BLaER1 (cell line): ENCODE measurements around the gene SLC39A13.

Experiments used
- H3K27ac ChIP-seq: shearing (Covaris generic); formaldehyde crosslinking; 2 replicates; pipeline ENCODE4 v1.8.1; 2022
- H3K27me3 ChIP-seq: shearing (Covaris generic); formaldehyde crosslinking; 2 replicates; pipeline ENCODE4 v1.8.1; 2022
- H3K36me3 ChIP-seq: shearing (Covaris generic); formaldehyde crosslinking; 2 replicates; pipeline ENCODE4 v1.8.1; 2022
- H3K4me1 ChIP-seq: shearing (Covaris generic); formaldehyde crosslinking; 2 replicates; pipeline ENCODE4 v1.8.1; 2022
- H3K4me2 ChIP-seq: shearing (Covaris generic); formaldehyde crosslinking; 2 replicates; pipeline ENCODE4 v1.8.1; 2022
- H3K4me3 ChIP-seq: shearing (Covaris generic); formaldehyde crosslinking; 2 replicates; pipeline ENCODE4 v1.8.1; 2022
- H3K9ac ChIP-seq: shearing (Covaris generic); formaldehyde crosslinking; 2 replicates; pipeline ENCODE4 v1.8.1; 2022
- H3K9me3 ChIP-seq: shearing (Covaris generic); formaldehyde crosslinking; 2 replicates; pipeline ENCODE4 v1.8.1; 2022
- H4K20me1 ChIP-seq: shearing (Covaris generic); formaldehyde crosslinking; 2 replicates; pipeline ENCODE4 v1.8.1; 2022
- Cebpa-rat ChIP-seq: shearing (Covaris generic); IDR thresholded peaks from 2 replicates; pipeline ENCODE4 v1.8.1; 2022

Gene SLC39A13

DNA sequence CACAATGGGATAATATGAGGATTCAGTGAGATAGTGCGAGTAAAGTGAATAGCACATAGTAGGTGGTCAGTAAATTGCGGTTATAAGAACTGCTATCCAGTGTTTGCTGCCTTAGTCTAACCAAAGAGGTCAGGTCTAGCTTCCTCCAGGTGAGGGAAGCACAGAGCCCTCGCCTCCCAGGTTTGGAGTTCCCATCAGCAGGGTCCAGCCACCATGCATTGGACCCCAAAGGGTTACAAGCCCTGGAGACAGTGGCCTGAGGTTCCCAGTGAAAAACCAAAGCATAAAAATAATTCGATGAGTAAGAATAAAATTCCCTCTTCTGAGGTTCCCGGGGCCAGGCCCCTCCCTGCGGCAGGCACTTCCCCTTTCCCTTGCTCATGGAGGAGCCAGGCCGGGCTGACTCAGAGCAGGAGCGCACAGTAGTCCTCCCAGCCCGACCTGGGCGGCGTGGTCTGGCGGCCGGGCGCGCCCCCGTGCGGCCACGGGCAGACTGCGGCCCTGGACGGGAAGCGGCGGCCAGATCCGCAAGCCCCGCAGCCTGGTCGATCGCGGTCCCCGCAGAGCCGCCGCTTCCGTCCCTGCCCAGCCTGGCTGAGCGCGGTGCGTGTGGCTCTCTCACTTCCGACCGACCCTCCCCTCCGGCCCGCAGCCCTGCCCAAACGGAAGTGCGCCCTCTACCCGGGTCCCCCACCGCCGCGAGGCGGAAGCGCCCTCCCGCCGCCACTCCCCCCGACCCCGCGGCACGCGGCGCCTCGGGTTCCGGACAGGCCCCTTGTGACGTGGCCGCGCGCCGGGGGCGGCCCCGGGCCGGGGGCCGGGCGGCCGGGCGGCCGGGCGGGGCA lies at the start of gene SLC39A13:
TSS of gene SLC39A13 (plus strand) at position 845 of the 845 bp plus-strand sequence. CDS start 1,505 bp downstream, outside the sequence.
- Histone ChIP-seq H3K27ac (peak within 1 kb of the TSS; percentile 83), H3K27me3 (no peaks in the 10 kb centered on the region), H4K20me1 (no peaks in the 10 kb centered on the region), H3K9me3 (no peaks in the 10 kb centered on the region), H3K36me3 (peaks cover 12% of the 10 kb centered on the region; the same call in 1 of the 2 replicates), H3K4me3 (peak within 1 kb of the TSS; percentile 76), H3K4me1 (peaks cover 61% of the 10 kb centered on the region), H3K9ac (peak within 1 kb of the TSS; percentile 79), H3K4me2 (peak within 1 kb of the TSS; percentile 99)
- TF ChIP-seq Cebpa-rat: no peak

DNA sequence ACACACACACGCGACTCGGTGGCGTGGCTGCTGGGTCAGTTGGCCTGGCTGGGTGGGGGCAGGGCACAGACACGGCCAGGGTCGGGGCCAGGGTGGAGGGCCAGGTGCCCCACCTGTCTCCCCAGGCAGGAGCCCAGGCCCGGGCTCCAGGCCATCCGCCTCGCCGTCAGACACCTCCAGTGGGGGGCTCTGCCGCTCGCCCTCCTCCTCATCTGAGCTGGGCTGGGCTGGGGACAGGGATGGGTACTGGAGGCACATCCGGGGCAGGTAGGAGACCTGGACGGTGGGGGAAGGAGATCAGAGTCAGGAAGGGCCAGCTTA lies 49.7 kb upstream of the SLC39A13 start:
- H3K9me3 ChIP-seq: no peaks in the 10 kb centered on the region
- H3K4me1 ChIP-seq: peaks cover 64% of the 10 kb centered on the region
- H3K9ac ChIP-seq: peak overlapping the region; percentile 79
- H4K20me1 ChIP-seq: no peaks in the 10 kb centered on the region
- H3K36me3 ChIP-seq: peaks cover 27% of the 10 kb centered on the region
- TF ChIP-seq Cebpa-rat: no peak
- no peaks in the 10 kb centered on the region for H3K27me3 ChIP-seq
- H3K4me2 ChIP-seq: peak overlapping the region; percentile 80
- peak overlapping the region; percentile 99 for H3K27ac ChIP-seq
- H3K4me3 ChIP-seq: no peak overlapping the region

- H3K36me3 ChIP-seq: peaks cover 24% of the 10 kb centered on the region
- H3K9ac ChIP-seq: peak overlapping the region; percentile 79
- H3K4me1 ChIP-seq: peaks cover 62% of the 10 kb centered on the region
- no peak overlapping the region for H3K4me3 ChIP-seq
- H4K20me1 ChIP-seq: no peaks in the 10 kb centered on the region
- peak overlapping the region; percentile 80 for H3K4me2 ChIP-seq
- no peak for TF ChIP-seq Cebpa-rat
- no peaks in the 10 kb centered on the region for H3K27me3 ChIP-seq
- peak overlapping the region; percentile 99 for H3K27ac ChIP-seq
- H3K9me3 ChIP-seq: no peaks in the 10 kb centered on the region
These were observed 49.2 kb upstream of the SLC39A13 start for GRCh38 chr11:47359162-47359561.

GRCh38 chr11:47359586-47359985 lies 48.8 kb upstream of the SLC39A13 start:
- peak overlapping the region; percentile 79 for H3K9ac ChIP-seq
- peaks cover 63% of the 10 kb centered on the region for H3K4me1 ChIP-seq
- H3K4me2 ChIP-seq: peak overlapping the region; percentile 80
- H3K36me3 ChIP-seq: peaks cover 25% of the 10 kb centered on the region
- no peak overlapping the region for H3K4me3 ChIP-seq
- no peaks in the 10 kb centered on the region; the same call in 1 of the 2 replicates for H4K20me1 ChIP-seq
- H3K27me3 ChIP-seq: no peaks in the 10 kb centered on the region
- no peaks in the 10 kb centered on the region for H3K9me3 ChIP-seq
- H3K27ac ChIP-seq: peak overlapping the region; percentile 99
- peak; percentile 94 for TF ChIP-seq Cebpa-rat

- H3K4me1 ChIP-seq: peaks cover 71% of the 10 kb centered on the region
- no peaks in the 10 kb centered on the region for H3K9me3 ChIP-seq
- H3K4me3 ChIP-seq: no peak overlapping the region
- no peaks in the 10 kb centered on the region; the same call in 1 of the 2 replicates for H4K20me1 ChIP-seq
- peaks cover 30% of the 10 kb centered on the region for H3K36me3 ChIP-seq
- no peak for TF ChIP-seq Cebpa-rat
- H3K9ac ChIP-seq: peak overlapping the region; percentile 79; the same call in 1 of the 2 replicates
- H3K27me3 ChIP-seq: no peaks in the 10 kb centered on the region
- peak overlapping the region; percentile 80 for H3K4me2 ChIP-seq
- H3K27ac ChIP-seq: peak overlapping the region; percentile 99
These were observed 48.0 kb upstream of the SLC39A13 start for GRCh38 chr11:47360341-47360740.

DNA sequence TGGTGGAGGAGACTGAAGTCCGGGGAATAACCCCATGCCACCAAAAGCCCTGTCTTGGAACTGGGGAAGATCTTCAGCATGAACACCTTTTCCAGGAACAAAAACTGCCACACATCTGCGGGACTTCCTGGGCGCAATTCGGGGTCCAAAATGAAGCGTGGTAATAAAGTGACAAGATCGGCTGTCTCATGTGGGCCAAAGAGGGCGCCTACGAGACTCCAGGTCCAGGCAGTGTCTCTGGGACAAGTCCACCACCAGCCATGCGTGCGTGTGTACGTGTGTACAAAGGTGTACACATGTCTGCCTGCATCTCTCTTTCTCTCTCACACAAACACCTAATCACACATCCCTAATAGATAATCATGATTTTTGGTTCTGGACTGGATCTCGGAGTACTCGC lies 47.0 kb upstream of the SLC39A13 start:
- TF ChIP-seq Cebpa-rat: no peak
- peak overlapping the region; percentile 79 for H3K9ac ChIP-seq
- H3K27ac ChIP-seq: peak overlapping the region; percentile 99
- peaks cover 81% of the 10 kb centered on the region for H3K4me1 ChIP-seq
- peaks cover 30% of the 10 kb centered on the region for H3K36me3 ChIP-seq
- peaks cover 6% of the 10 kb centered on the region; the same call in 1 of the 2 replicates for H4K20me1 ChIP-seq
- H3K4me3 ChIP-seq: no peak overlapping the region
- no peaks in the 10 kb centered on the region for H3K9me3 ChIP-seq
- H3K27me3 ChIP-seq: no peaks in the 10 kb centered on the region
- peak overlapping the region; percentile 80 for H3K4me2 ChIP-seq

DNA sequence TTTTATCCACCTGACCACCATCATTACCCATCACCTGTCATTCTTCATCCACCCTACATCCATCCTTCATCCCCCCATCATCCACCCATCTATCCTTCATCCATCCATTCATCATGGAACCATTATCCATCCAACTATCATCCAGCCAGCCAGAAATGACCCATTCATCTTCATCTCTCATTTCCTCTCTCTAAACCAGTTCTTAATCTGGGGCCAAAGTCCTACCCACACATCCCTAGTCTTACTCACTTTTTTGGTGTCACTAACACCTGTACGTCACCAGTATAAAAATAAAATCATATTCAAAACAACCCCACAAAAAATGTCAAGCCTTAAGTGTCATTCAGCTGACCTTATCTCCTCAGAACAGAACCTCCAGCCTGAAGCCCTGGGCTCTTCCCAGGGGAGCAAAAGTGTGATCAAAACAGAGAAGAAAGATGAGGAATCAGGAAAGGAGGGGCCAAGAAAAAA lies 42.3 kb upstream of the SLC39A13 start:
- Histone ChIP-seq H3K9me3 (no peaks in the 10 kb centered on the region), H3K4me1 (peaks cover 72% of the 10 kb centered on the region), H4K20me1 (peaks cover 31% of the 10 kb centered on the region; the same call in 1 of the 2 replicates), H3K27me3 (no peaks in the 10 kb centered on the region), H3K4me2 (peak overlapping the region; percentile 58), H3K36me3 (peaks cover 65% of the 10 kb centered on the region), H3K4me3 (no peak overlapping the region), H3K27ac (0 out of 2 replicates have a peak overlapping the region, but pooled peaks have one; percentile 23), H3K9ac (peak overlapping the region; percentile 30; the same call in 1 of the 2 replicates)
- no peak for TF ChIP-seq Cebpa-rat

GRCh38 chr11:47369676-47370075 lies 38.7 kb upstream of the SLC39A13 start:
- Histone ChIP-seq H3K27me3 (no peaks in the 10 kb centered on the region), H3K4me3 (no peak overlapping the region), H3K4me1 (peaks cover 51% of the 10 kb centered on the region), H3K9ac (0 out of 2 replicates have a peak overlapping the region, but pooled peaks have one; percentile 1), H3K36me3 (peaks cover 92% of the 10 kb centered on the region), H3K4me2 (no peak overlapping the region), H3K9me3 (no peaks in the 10 kb centered on the region), H3K27ac (no peak overlapping the region), H4K20me1 (peaks cover 36% of the 10 kb centered on the region; the same call in 1 of the 2 replicates)
- no peak for TF ChIP-seq Cebpa-rat

GRCh38 chr11:47372422-47372821 lies 36.0 kb upstream of the SLC39A13 start:
- no peak for TF ChIP-seq Cebpa-rat
- Histone ChIP-seq H3K4me1 (peaks cover 52% of the 10 kb centered on the region), H3K9ac (no peak overlapping the region), H3K4me2 (no peak overlapping the region), H3K36me3 (peaks cover 79% of the 10 kb centered on the region), H3K9me3 (no peaks in the 10 kb centered on the region), H3K27ac (no peak overlapping the region), H3K4me3 (no peak overlapping the region), H3K27me3 (no peaks in the 10 kb centered on the region), H4K20me1 (peaks cover 48% of the 10 kb centered on the region; the same call in 1 of the 2 replicates)
